BJ (cell line): ENCODE results near the gene FSTL4. TPM values are rescaled to one million over a fixed set of nuclear protein-coding genes. Genes with fewer than 3 reads are reported as not detected.

Experiments
- CTCF ChIA-PET: fragments of 350-600 bp; formaldehyde crosslinking; extraction: SDS; loops from one replicate; lab custom pipeline; 2021; ENCODE audit warnings: antibody characterized with exemption, inconsistent platforms; lab: Yijun Ruan, JAX
- POLR2A ChIA-PET: fragments of 300-600 bp; sonication (Branson Sonifier 250); formaldehyde crosslinking; extraction: SDS; loops from one replicate; lab custom pipeline; 2021; ENCODE audit warnings: antibody characterized with exemption; lab: Charles Lee
- DNase-seq: peaks from one replicate; pipeline ENCODE4 v3.0.0-alpha.2; 2011; ENCODE audit warnings: low read depth
- H3K27me3 ChIP-seq: 2 replicates; pipeline ENCODE4 v1.6.0; 2011; ENCODE audit warnings: low read length; ENCODE audit not compliant: control insufficient read depth, insufficient read depth
- H3K36me3 ChIP-seq: 2 replicates; pipeline ENCODE4 v1.5.1; 2011; ENCODE audit warnings: low read length; ENCODE audit not compliant: control insufficient read depth, insufficient read depth
- H3K4me3 ChIP-seq: 2 replicates; pipeline ENCODE4 v1.5.1; 2011; ENCODE audit warnings: low read depth, mild to moderate bottlenecking, control low read depth, low read length
- CTCF ChIP-seq: IDR thresholded peaks from 2 replicates; pipeline ENCODE4 v1.5.1; 2011; ENCODE audit warnings: low read depth, mild to moderate bottlenecking, control low read depth, inconsistent platforms, low read length, moderate library complexity; ENCODE audit not compliant: insufficient read depth
- polyA plus RNA-seq: library from polyadenylated mRNA; depleted of rRNA; stranded (reverse); fragments of >200 nt; gene quantifications from 2 replicates; pipeline ENCODE4 v1.2.3, GENCODE V29; 2011

The FSTL4 gene
- polyA plus RNA-seq, 1 experiment, result not detected

GRCh38 chr5:133432956-133433532 lies 179.3 kb downstream of the FSTL4 start:
- DNase-seq, result no peak
- ChIA-PET POLR2A (no interaction called here), CTCF (interaction anchor here (1.0 to 4.6 kb wide), 2 partner anchors 9 kb away, joined by 3 to 23 read pairs; no protein-coding TSS in a partner anchor)
- no peaks in the 10 kb centered on the region; the same call in 1 of the 2 replicates for H3K27me3 ChIP-seq
- no peak overlapping the region for H3K4me3 ChIP-seq
- no peaks in the 10 kb centered on the region for H3K36me3 ChIP-seq
- no peak for TF ChIP-seq CTCF

DNA sequence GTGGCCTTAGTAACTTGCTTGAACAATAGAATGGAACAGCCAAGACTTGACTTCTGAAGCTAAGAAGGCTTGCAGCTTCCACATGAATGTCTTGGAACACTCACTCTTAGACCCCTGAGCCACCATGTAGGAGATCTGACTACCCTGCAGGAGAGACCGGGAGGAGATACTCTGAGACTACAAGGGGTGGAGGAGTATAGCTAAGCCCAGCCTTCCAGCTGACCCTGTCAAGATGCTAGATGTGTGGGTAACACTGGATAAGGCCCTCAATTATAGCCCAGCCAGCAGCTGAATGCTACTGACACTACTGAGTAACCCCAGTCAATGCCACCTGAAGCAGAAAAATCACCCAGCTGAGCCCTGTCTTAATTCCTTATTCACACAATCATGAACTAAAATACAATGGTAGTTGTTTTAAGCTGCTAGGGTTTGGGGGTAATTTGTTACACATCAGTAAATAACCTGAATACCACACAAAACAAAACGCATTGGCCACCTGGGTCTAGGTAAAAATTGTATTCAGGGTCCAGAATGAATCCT lies 180.9 kb downstream of the FSTL4 start:
- ChIA-PET POLR2A (no interaction called here), CTCF (interaction anchor here (0.6 kb wide), 1 partner anchor 413 kb away, joined by 3 read pairs; no protein-coding TSS in a partner anchor)
- Histone ChIP-seq H3K27me3 (no peaks in the 10 kb centered on the region; the same call in 1 of the 2 replicates), H3K4me3 (no peak overlapping the region), H3K36me3 (no peaks in the 10 kb centered on the region)
- DNase-seq, result no peak
- no peak for TF ChIP-seq CTCF

DNA sequence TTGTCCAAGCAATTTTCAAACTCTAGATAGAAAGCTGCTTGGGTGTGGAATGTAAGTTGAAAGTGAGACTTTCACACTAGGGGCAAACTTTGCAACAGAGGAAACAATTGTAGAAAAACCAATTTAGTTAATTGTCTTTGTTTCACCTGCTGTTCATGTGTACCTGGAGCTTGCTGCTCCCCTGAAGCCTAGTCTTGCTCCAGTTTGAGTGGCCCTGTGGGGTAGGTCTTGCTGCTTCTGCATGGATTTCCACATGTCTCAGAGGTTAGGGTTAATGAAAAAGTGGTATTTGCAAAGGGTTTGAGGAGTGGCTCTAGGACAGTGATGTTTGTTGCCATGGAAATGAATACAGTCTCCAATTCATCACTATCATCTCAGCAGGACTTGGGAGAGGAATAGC lies 182.2 kb downstream of the FSTL4 start:
- CTCF ChIA-PET, result interaction anchor here (1.0 kb wide), 1 partner anchor 9 kb away, joined by 5 read pairs; no protein-coding TSS in a partner anchor
- TF ChIP-seq CTCF, result no peak
- Histone ChIP-seq H3K4me3 (no peak overlapping the region), H3K36me3 (no peaks in the 10 kb centered on the region), H3K27me3 (no peaks in the 10 kb centered on the region; the same call in none of the 2 replicates)
- POLR2A ChIA-PET, result no interaction called here
- DNase-seq, result no peak

DNA sequence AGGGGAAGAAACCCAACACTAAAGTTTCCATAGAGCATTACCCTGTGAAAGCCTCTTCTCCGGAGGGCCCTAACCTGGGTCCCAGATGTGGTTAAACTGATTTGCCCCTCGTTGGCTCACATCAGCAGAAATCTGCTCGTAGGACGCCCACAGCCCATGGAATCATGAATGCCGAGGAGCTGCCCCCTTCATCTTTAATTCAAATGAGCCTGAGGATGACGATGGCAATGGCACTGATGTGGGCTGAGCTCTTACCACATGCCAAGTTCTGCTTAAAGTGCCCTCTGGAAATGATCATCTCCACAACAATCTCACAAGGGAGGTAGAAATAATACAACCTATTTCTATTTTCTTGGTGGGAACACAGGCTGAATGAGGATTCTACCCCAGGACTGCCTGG lies 183.3 kb downstream of the FSTL4 start:
- ChIA-PET POLR2A (no interaction called here), CTCF (interaction anchor here (1.0 kb wide), 1 partner anchor 8 kb away, joined by 5 read pairs; no protein-coding TSS in a partner anchor)
- Histone ChIP-seq H3K27me3 (no peaks in the 10 kb centered on the region; the same call in none of the 2 replicates), H3K4me3 (no peak overlapping the region), H3K36me3 (no peaks in the 10 kb centered on the region)
- no peak for TF ChIP-seq CTCF
- DNase-seq, result no peak

DNA sequence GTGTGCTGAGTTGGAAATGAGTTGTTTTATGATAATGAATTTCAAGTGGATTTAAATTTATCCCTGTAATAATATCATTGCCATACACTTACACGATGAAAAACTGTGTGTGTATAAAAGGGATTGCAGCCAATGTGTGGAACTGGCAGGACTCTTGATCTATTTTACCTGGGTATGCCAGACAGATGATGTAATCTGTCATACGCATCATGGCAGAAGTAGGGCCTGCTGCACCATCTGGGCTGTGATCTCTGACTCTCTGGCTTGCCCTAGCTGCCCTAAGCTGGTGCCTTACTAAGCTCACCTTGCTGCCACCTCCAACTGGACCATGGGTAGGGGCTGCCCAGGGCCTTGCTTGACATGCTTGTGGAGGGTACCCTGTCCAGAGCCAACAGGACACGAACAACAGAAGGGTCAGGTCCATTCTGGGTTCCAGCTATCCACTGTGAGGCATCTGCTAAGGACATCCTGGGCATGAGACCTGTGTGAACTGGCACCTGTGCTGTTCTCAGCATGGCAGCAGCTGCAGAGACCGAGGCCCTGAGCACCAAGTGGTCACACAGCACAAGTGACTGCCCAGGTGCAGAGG lies 184.2 kb downstream of the FSTL4 start:
- ChIA-PET POLR2A (no interaction called here), CTCF (no interaction called here)
- H3K4me3 ChIP-seq, result no peak overlapping the region
- no peaks in the 10 kb centered on the region for H3K36me3 ChIP-seq
- no peak for DNase-seq
- TF ChIP-seq CTCF, result no peak
- no peaks in the 10 kb centered on the region; the same call in none of the 2 replicates for H3K27me3 ChIP-seq
